Central memory CD4-positive, alpha-beta T cell (primary cell): ENCODE measurements around the gene FKBP2.

ENCODE experiments used
- DNase-seq: peaks from one replicate; pipeline ENCODE4 v3.0.0; 2022

FKBP2 gene

DNA sequence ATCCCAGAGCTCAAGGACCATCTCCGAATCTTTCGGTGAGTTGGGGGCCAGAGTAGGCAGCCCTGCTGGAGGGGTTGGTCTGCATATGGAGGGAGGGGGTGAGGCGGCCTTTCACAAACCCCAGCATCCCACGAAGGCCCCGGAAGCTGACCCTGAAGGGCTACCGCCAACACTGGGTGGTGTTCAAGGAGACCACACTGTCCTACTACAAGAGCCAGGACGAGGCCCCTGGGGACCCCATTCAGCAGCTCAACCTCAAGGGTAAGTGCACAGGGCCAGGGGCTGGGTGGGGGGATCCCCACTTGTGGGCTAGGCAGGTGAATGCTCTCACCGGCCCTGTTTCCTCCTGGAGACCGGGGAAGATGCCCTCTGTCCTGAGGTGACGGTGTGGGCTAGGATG, 21.1 kb upstream of the FKBP2 start:
- no peak for DNase-seq

- no peak for DNase-seq
Observed at GRCh38 chr11:64220271-64220670, 20.6 kb upstream of the FKBP2 start.

GRCh38 chr11:64220798-64221197, 20.1 kb upstream of the FKBP2 start:
- no peak for DNase-seq

- no peak for DNase-seq
Observed at GRCh38 chr11:64222651-64223000, 18.3 kb upstream of the FKBP2 start.

- DNase-seq: no peak
Observed at GRCh38 chr11:64223001-64223651, 17.8 kb upstream of the FKBP2 start.

GRCh38 chr11:64224151-64224890, 16.6 kb upstream of the FKBP2 start:
- DNase-seq: no peak

- no peak for DNase-seq
Observed at GRCh38 chr11:64224891-64225607, 15.8 kb upstream of the FKBP2 start.

DNA sequence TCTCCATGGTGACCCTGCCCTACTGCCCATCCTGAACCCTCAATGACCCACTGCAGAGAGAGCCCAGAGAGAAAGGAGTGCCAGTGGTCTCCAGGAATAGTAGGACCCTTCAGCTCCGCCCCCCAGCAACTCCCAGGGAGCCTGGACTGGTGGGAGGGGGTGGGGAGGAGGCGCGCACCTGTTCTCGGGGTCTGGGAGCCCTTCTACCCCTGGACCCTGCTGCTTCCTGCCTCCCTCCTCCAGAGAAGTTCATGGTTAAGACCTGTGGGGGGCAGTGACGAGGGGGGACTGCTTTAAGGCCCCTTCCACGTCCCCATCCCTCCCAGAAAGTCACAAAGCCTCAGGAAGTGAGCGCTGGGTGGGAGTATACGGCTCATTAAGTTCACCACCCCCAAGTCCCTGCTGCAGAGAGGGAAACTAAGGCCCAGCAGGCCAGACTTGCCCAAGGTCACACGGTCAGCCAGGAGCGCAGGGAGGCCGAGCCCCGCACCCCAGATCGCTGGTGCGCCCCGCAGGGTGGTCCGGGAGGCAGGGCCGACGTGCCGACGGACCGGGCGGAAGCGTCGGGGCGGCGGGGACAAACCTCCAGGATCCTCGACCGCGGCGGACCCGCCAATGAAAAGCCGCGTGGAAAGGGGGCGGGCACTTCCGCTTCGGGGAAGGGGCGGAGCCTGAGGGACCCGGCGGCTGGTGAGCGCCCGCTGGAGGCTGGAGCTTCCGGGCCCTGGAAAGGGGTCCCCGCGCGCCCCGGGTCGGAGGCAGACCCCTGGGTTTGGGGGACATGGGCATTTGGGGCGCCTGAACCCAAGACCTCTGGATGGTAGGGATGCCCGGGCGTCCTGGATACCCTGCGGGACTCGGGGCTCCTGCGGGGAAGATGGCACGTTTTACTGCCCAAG, 15.0 kb upstream of the FKBP2 start, which contains the start of the genes NUDT22 and TRPT1:
TSS of gene NUDT22 (plus strand) at position 667 of the 899 bp plus-strand sequence. CDS start 379 bp downstream, outside the sequence.
TSS of gene TRPT1 (minus strand) at position 579 of the 899 bp plus-strand sequence. CDS start at position 253, 326 bp downstream.
- DNase-seq: peak; percentile 87

- peak; percentile 54 for DNase-seq
Observed at GRCh38 chr11:64226507-64227051, 14.3 kb upstream of the FKBP2 start.

DNA sequence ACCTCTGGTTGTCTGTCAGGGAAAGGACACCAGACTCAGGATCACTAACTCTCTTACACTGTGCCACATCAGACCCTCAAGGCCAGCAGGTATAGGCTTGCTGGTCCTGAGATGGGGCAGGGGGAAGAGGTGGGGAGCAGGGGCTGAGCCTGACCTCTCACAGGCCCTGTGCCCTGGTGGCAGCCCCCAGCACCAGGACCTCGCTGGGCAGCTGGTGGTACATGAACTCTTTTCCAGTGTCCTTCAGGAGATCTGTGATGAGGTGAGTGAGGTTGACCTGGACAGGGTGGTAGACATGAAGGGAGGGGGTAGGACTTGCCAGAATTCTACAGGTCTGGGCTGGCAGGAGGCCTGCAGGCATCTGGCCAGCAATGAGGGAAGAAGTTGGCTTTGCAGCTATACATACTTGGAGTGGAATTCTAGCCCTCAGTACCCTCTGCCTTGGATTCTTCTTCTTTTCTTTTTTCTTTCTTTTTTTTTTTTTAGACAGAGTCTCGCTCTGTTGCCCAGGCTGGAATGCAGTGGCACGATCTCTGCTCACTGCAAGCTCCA, 13.4 kb upstream of the FKBP2 start:
- DNase-seq: no peak

DNA sequence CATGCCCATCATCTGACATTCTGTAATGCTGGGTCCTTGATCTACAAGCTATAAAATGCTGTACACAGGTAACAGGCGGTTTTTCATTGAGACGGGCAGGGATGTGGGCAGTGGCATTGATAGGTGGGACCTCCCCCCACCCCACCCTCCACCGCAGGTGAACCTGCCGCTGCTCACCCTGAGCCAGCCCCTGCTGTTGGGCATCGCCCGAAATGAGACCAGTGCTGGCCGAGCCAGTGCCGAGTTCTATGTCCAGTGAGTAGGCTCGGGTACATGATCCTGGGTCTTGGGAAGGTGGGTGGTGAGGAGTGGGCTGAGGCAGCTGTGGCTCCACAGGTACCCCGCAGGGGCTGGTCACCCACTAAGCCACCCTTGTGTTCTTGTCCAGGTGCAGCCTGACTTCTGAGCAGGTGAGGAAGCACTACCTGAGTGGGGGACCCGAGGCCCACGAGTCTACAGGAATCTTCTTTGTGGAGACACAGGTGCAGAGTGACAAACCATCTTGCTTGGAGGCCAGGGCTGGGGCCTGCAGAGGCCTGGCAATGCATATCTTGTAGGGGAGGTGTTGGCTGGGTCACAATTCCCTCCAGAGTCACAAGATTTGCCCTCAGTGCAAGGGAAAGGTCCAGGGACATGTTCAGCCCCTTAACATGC, 11.7 kb upstream of the FKBP2 start:
- DNase-seq: no peak

DNA sequence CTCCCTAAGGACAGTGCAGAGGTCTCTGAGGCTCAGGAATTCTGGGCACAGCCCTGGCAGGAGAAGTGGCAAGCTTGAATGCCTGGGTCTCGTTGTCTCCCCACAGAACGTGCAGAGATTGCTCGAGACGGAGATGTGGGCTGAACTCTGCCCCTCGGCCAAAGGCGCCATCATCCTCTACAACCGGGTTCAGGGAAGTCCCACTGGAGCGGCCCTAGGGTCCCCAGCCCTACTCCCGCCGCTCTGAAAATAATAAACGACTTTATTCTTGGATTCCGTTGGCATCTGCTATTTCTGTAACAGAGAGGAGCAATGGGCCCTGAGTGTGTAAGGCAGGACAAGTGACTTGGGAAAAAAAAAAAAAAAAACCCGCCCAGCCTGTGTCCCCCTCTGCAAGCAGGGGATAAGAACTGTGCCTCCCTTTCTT, 11.1 kb upstream of the FKBP2 start:
- no peak for DNase-seq

- DNase-seq: peak; percentile 85
Observed at GRCh38 chr11:64230171-64230984, 10.5 kb upstream of the FKBP2 start, which contains the start of gene DNAJC4. DNAJC4 (plus strand) TSS chr11:64230548; CDS start chr11:64230855, 307 bp downstream.

DNA sequence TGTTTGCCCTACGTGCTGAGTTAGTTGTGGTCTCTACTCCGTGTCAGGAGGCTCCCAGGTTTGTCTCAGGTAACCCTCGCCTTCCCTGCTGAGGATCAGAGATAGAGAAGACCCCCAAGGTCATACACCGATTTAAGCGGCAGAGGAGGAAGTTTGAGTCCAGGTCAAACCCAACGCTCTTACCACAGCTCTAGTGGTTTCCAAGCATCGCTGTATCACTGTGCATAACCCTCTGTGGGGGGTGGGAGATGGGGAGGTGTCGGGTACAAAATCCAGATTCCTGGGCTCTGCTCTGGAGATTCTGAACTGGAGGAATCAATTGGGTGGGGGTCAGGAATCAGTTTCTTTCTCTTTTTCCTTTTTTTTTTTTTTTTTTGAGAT, 9.9 kb upstream of the FKBP2 start:
- DNase-seq: no peak

DNA sequence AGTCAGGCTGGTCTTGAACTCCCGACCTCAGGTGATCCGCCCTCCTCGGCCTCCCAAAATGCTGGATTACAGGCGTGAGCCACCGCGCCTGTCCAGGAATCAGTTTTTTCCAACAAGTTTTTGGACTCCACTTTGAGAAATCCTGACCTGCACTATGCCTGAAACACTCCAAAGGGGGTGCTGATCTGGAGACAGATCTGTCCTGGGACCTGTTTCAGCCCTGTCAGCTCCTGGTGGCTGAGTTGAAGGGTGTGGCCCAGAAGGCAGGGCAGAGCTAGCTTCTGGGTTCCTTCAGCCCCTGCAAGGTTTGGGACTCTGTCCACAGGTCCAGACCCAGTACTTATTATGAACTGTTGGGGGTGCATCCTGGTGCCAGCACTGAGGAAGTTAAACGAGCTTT, 9.3 kb upstream of the FKBP2 start:
- no peak for DNase-seq

DNA sequence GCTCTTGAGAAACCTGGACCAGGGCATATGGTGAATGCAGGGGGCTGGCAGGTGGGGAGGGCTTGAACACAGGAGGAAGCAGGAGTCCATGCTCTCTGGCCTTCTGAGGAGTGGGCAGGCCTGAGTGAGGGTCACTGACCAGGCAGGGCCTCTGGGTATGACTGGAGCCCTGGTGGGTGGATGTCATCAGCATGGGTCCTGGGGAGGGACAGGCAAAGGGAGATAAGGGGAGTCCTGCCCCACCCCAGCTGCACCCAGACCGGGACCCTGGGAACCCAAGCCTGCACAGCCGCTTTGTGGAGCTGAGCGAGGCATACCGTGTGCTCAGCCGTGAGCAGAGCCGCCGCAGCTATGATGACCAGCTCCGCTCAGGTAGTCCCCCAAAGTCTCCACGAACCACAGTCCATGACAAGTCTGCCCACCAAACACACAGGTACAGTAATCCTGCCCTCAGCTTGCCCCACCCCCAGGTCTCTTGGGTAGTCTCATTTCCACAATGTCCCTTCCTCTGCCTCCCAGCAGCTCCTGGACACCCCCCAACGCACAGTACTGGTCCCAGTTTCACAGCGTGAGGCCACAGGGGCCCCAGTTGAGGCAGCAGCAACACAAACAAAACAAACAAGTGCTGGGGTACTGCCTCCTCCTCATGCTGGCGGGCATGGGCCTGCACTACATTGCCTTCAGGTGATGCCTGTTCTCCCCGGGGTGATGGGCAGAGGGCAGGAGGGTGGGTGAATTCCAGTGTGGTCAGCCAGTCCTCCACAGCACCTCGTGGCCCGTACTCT, 8.5 kb upstream of the FKBP2 start:
- DNase-seq: no peak

- DNase-seq: no peak
Observed at GRCh38 chr11:64232967-64233315, 8.0 kb upstream of the FKBP2 start.

DNA sequence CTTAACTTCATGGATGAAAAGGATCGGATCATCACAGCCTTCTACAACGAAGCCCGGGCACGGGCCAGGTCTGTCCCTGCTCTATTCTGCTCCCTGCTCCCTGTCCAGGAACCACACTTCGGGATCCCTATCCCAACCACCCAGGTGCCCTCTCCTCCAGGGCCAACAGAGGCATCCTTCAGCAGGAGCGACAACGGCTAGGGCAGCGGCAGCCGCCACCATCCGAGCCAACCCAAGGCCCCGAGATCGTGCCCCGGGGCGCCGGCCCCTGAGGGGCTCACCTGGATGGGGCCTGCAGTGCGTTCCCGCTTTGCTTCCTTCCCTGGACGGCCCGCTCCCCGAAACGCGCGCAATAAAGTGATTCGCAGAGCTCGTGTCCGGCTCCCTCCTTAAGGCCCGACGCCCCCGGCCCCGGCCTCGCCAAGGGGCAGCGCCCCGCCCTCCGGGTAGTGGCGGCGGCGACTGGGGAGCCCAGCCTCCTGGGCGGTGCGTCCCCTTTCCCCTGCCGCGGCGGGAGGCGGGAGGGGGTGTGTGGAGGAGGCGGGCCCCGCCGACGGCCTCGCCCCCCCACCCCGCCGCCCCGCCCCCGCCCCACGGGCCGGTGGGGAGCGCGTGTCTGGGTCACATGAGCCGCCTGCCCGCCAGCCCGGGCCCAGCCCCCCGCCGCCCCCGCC, 6.8 kb upstream of the FKBP2 start, which contains the start of gene VEGFB:
TSS of gene VEGFB (plus strand) at position 672 of the 674 bp plus-strand sequence. CDS start 250 bp downstream, outside the sequence.
- peak; percentile 67 for DNase-seq
